PFSK-1 (cell line): ENCODE measurements around the gene MCOLN1.

ENCODE experiments used
- FOXP2 ChIP-seq: optimal IDR thresholded peaks from 2 replicates; pipeline ENCODE3; 2011; ENCODE audit warnings: borderline replicate concordance, control low read depth, inconsistent platforms; ENCODE audit not compliant: insufficient read depth; ENCODE audit errors: extremely low read length, extremely low read depth
- POLR2AphosphoS5 ChIP-seq: IDR thresholded peaks from 2 replicates; pipeline ENCODE4 v1.6.1; 2012; ENCODE audit warnings: low read depth, mild to moderate bottlenecking, control low read depth, low read length, moderate library complexity
- SIN3A ChIP-seq: IDR thresholded peaks from 2 replicates; pipeline ENCODE4 v1.6.1; 2012; ENCODE audit warnings: mild to moderate bottlenecking, low read length, moderate library complexity, borderline replicate concordance; ENCODE audit not compliant: insufficient read depth
- TAF1 ChIP-seq: IDR thresholded peaks from 2 replicates; pipeline ENCODE4 v1.6.1; 2012; ENCODE audit warnings: low read length, control low read depth, borderline replicate concordance; ENCODE audit not compliant: insufficient read depth
- TF ChIP-seq, protein P1 (sequence below), 2 experiments: IDR thresholded peaks; 2 replicates each; pipeline versions ENCODE4 v1.6.1 to v1.8.0; 2011 to 2012; ENCODE audit warnings: low read depth in 2 of 2, low read length in 2 of 2, control low read depth in 1 of 2, inconsistent platforms in 1 of 2, mild to moderate bottlenecking in 1 of 2, moderate library complexity in 1 of 2; ENCODE audit not compliant: insufficient read depth in 1 of 2

The MCOLN1 gene

DNA sequence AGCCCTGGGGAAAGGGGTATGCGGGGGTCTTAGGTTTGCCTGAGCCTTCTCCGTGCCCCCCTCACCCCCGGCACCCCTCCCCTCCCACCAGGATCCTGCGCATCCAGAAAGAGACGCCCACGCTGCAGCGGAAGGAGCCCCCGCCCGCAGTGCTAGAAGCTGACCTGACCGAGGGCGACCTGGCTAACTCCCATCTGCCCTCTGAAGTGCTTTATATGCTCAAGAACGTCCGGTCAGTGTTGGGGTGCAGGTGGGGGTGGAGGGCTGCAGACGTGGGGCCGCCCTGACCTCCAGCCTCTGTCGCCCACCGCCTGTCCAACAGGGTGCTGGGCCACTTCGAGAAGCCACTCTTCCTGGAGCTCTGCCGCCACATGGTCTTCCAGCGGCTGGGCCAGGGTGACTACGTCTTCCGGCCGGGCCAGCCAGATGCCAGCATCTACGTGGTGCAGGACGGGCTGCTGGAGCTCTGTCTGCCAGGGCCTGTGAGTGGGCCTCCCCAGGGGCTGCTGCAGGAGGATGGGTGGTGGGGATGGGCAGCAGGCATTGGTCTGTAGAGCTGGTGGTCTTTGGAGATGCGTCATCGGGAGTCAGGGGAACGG lies 17.5 kb downstream of the MCOLN1 start:
- TF ChIP-seq POLR2AphosphoS5 (no peak), SIN3A (no peak), TAF1 (no peak), FOXP2 (no peak)
- TF ChIP-seq, protein P1, sequence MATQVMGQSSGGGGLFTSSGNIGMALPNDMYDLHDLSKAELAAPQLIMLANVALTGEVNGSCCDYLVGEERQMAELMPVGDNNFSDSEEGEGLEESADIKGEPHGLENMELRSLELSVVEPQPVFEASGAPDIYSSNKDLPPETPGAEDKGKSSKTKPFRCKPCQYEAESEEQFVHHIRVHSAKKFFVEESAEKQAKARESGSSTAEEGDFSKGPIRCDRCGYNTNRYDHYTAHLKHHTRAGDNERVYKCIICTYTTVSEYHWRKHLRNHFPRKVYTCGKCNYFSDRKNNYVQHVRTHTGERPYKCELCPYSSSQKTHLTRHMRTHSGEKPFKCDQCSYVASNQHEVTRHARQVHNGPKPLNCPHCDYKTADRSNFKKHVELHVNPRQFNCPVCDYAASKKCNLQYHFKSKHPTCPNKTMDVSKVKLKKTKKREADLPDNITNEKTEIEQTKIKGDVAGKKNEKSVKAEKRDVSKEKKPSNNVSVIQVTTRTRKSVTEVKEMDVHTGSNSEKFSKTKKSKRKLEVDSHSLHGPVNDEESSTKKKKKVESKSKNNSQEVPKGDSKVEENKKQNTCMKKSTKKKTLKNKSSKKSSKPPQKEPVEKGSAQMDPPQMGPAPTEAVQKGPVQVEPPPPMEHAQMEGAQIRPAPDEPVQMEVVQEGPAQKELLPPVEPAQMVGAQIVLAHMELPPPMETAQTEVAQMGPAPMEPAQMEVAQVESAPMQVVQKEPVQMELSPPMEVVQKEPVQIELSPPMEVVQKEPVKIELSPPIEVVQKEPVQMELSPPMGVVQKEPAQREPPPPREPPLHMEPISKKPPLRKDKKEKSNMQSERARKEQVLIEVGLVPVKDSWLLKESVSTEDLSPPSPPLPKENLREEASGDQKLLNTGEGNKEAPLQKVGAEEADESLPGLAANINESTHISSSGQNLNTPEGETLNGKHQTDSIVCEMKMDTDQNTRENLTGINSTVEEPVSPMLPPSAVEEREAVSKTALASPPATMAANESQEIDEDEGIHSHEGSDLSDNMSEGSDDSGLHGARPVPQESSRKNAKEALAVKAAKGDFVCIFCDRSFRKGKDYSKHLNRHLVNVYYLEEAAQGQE (IDR thresholded peaks at IDR 0.05; ENCODE audit: insufficient read depth in 1 of 2, low read depth in 2 of 2, low read length in 2 of 2) = no peak

DNA sequence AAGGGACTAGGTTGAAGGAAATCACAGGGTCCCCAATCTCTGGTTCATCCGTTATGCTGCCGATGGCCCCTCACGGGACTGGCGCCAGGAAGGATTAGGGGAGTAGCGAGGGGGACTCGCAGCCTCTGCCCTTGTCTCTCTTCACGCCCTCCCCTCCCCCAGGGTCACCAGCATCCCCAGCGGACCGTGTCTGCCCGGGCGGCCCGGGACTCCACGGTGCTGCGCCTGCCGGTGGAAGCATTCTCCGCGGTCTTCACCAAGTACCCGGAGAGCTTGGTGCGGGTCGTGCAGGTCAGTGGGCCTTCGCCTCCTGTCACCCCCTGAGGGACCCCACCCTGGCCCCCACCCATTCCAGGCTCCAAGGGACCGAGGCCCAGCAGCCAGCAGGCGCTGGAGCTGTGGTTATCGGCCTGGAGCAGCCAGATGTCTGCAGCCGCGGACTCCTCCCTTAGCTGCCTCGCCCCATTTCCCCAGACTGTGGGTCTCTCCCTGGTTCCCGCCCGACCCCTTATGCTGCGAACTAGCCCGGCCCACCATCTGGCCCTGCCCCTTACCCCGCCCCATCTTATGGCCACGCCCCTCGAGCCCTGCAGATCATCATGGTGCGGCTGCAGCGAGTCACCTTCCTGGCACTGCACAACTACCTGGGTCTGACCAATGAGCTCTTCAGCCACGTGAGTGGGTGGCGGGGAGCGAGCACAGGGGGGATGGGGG lies 18.5 kb downstream of the MCOLN1 start:
- no peak for TF ChIP-seq TAF1
- TF ChIP-seq, protein P1 (IDR thresholded peaks at IDR 0.05; ENCODE audit: insufficient read depth in 1 of 2, low read depth in 2 of 2, low read length in 2 of 2) = no peak
- TF ChIP-seq SIN3A = no peak
- no peak for TF ChIP-seq FOXP2
- TF ChIP-seq POLR2AphosphoS5 = no peak

- TF ChIP-seq, protein P1 (IDR thresholded peaks at IDR 0.05; ENCODE audit: insufficient read depth in 1 of 2, low read depth in 2 of 2, low read length in 2 of 2) = no peak
- no peak for TF ChIP-seq SIN3A
- no peak for TF ChIP-seq POLR2AphosphoS5
- no peak for TF ChIP-seq TAF1
- no peak for TF ChIP-seq FOXP2
Observed at GRCh38 chr19:7541475-7541824, 19.0 kb downstream of the MCOLN1 start.

DNA sequence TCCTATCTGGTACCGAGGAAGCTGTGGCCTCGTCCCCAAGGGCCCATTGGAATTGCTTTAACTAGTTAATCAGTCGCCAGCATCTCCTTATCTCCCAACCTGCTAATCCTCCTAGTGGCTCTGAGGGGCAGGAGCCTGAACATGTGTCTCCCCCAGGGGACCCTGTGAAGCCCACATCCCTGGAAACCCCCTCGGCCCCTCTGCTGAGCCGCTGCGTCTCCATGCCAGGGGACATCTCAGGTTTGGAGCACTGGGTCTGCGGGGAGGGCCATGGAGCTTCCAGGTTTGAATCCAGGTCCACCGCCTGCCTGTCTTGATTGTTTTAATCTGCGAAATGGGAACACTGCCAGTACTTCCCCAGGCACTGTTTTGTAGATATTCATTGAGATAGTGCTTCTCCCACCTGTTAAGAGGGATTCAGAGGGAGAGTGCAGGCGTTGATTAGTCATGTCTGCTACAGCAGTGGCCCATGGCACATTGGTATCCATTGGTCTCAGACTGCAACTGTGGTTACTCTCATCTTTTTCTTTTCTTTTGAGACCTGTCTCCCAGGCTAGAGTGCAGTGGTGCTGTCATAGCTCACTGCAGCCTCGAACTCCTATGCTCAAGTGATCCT lies 19.5 kb downstream of the MCOLN1 start:
- TF ChIP-seq TAF1 (no peak), SIN3A (no peak), POLR2AphosphoS5 (no peak), FOXP2 (no peak)
- TF ChIP-seq, protein P1 (IDR thresholded peaks at IDR 0.05; ENCODE audit: insufficient read depth in 1 of 2, low read depth in 2 of 2, low read length in 2 of 2) = no peak
